T-helper 2 cell treated with Interferon-gamma antibody and Interleukin-4, amounts not matched to agents 100 ng/mL and 5 ng/mL, for 36 hours (primary cell): ENCODE results near the gene PAPLN. TPM values are rescaled to one million over a fixed set of nuclear protein-coding genes. Genes with fewer than 3 reads are reported as not detected.

Source experiments
- intact Hi-C: fragments of 100-400 bp; cut with micrococcal nuclease; formaldehyde crosslinking; loops from one replicate; pipeline ENCODE4 v1.15.1; 2023
- total RNA-seq: library from RNA; stranded (reverse); gene quantifications from 2 replicates; pipeline ENCODE4 v1.2.3, GENCODE V29; 2022

PAPLN gene
- total RNA-seq, 1 donor from 2014 or later, result 0.68 TPM

DNA sequence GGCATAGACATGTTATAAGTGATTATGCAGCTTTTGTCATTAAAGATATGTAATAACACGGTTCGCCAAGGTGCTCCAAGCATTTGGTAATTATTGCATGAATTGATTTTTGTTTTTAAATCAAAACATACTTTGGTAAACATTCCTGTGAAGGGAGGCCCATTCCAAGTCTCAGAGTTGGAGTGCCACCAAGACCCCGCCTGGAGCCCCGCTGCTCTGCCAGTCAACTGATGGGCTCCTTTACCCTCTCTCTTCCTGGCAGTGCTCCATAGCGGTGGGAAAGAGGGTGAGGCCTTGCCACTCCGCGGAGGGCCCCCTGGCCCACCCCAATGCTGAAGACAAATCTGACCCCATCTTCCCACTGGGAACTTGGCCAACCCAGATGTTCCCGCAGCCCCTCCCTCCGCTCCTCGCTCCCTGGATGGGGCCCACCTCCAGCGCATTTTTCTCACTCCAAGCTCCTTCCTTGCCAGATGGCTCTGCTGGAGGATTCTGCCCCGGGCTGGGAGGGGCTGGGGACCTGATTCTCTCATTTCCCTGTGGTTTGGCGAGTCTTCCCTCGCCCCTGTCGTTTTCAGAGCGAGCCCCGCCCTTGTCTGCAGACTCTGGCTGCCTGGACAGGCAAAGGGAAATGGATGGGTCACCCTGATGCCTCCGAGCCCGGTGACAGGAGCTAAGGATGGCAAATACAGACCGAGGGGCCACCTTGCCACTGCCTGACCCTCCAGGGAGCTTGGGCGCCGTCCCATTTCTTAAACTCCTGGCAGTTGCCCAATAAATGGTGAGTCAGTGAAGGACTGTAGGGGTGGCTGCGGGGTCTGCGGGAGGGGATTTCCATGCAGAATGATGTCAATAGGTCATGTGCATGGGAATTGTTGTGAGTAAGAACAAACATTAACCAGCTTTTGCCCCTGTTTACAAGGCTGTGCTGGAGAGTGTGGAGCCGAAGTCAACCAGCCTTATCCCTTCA, 9.2 kb upstream of the PAPLN start:
- intact Hi-C loops, result no loop called here

DNA sequence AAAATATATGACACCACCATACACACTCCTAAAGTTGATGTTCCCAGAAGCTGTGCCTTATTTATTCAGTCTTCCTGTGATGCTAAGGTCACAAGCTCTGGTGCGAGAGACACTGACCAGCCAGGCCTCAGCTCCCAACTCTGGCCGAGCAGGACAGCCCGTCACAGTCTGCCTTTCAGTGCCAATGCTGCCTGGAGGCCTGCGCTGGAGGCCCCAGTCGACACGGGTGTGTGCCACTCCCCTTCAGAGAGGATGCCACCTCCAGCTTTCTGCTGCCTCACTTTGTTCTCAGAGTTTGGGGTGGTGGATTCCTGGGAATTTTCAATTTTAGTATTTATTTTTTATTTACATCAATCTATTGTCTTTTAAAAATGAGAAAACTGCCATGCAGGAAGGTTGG, 7.3 kb upstream of the PAPLN start:
- intact Hi-C loops, result no loop called here

GRCh38 chr14:73231981-73232851, 5.1 kb upstream of the PAPLN start:
- intact Hi-C loops, result no loop called here

DNA sequence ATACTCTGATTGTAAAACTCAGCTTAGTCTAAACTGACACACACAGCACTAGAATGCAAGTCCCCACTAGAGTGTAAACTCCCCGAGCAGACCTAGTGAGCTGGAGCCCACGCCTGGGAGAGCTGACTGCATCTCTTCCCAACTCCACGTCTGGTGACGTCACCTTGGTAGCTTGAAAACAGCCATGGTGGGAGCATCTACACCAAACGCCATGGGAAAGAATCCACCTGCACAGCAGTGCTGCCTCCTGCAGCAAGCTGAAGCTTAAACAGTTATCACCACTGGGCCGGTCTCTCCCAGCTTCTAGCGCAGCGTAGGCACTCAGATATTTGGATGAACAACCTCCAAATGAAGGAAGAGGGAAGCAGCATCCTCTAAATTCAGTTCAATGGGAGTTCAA, 4.3 kb upstream of the PAPLN start:
- intact Hi-C loops, result no loop called here

DNA sequence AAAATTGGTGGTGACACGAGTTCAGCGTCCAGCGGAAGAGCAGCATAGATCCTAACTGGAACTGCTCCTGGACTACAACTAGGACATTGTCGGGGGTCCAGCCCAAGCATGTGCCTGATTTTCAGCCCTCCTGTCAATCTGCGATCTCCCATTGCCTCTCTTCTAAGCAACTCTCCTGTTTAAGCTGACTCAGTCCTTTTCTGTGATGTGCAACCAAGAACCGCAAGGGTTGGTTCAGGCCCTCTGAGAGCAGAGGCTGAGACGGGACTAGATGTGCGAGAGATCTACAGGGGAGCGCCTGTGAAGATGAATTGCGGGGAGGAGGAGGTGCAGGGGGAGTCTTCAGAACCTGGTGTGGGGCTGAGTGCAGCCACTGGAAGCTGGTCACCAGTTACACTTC, 3.7 kb upstream of the PAPLN start:
- intact Hi-C loops, result no loop called here

GRCh38 chr14:73234029-73234428, 3.3 kb upstream of the PAPLN start:
- intact Hi-C loops, result no loop called here

DNA sequence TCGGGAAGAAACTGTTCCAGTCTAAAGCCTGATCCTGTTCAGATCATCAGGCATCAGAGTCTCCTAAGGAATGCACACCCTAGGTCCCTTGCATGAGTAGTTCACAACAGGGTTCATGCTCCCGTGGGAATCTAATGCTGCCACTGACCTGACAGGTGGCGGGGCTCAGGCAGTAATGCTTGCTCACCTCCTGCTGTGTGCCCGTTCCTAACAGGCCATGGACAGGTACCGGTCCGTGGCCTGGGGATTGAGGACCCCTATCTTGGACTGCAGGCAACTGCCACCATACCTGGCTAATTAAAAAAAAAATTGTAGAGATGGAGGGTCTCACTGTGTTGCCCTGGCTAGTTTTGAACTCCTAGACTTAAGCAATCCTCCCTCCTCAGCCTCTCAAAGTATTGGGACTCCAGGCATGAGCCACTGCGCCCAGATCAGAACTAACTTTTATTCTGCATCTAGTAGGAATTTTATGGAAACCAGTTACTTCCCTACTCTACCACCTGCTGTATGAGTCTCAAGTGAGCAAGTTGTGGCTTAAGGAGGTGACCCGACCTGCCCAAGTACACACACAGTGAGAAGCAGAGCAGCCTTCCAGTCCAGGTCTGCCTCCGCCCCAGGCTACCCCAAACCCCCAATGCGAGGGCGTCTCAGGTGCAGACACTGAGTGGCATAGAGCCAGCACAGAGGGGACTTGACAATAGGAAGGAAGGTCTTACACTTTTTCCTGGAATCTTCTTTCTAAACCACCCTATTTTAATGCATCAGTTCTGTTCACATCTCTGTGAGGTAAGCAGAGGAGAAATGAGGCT, 2.5 kb upstream of the PAPLN start:
- intact Hi-C loops, result no loop called here

GRCh38 chr14:73235531-73236155, 1.7 kb upstream of the PAPLN start:
- intact Hi-C loops, result no loop called here

- intact Hi-C loops, result no loop called here
Observed at GRCh38 chr14:73236157-73236556, 1.1 kb upstream of the PAPLN start.

GRCh38 chr14:73236752-73237218, 521 bp upstream of the PAPLN start:
- intact Hi-C loops, result no loop called here

GRCh38 chr14:73237786-73238423, 599 bp downstream of the PAPLN start:
- intact Hi-C loops, result no loop called here

GRCh38 chr14:73238424-73238852, 1.1 kb downstream of the PAPLN start:
- intact Hi-C loops, result no loop called here

DNA sequence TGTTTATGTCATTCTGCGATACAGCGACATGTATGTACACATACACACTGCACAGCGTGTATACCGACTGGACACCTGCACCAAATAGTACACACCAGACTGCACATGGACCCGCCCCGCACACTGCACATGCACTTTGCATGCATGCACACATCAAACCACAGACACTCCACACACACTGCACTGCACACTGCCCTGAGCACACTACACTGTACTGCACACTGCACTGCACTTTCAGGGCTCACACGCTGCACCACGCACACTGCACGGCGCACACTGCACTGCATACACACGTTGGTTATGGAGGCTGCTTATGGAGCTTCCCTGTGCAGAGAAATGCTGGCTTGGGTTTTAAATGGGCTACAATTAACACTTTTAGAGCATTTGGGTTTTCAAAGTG, 1.6 kb downstream of the PAPLN start:
- intact Hi-C loops, result no loop called here

- intact Hi-C loops, result no loop called here
Observed at GRCh38 chr14:73239393-73240241, 2.3 kb downstream of the PAPLN start.

- intact Hi-C loops, result no loop called here
Observed at GRCh38 chr14:73240816-73241480, 3.6 kb downstream of the PAPLN start.

DNA sequence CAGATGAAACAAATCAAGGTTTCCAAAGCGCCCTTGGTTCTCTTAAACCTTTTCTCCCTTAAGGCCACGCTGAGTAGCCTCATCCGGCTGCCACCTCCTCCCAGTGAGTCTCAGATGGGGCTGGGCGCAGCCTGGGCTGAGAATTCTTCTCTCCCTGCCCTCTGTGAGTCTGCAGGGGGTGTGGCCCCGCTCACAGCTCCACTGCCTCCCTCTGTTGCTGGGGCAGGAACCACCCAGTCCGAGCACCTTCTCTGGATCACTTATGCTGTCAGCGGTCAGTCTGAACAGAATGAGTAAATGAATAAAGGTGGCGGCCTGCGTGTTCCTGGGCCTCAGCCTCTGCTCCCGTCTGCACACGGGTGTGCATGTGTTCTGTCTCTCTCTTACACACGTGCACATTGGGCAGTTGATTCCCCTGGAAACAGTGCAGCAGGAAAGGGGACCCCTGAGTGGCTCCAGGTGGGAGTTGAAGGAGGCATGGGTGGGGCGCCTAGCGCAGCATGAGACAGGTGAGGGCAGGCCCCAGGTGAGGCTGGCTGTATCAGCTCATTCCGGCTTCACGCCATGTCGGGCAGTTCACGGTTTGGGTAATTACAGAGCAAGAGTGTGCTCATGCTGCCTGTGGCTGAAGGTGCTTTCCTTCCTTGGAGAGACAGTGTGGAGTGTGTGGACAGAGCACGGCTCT, 4.3 kb downstream of the PAPLN start:
- intact Hi-C loops, result no loop called here

DNA sequence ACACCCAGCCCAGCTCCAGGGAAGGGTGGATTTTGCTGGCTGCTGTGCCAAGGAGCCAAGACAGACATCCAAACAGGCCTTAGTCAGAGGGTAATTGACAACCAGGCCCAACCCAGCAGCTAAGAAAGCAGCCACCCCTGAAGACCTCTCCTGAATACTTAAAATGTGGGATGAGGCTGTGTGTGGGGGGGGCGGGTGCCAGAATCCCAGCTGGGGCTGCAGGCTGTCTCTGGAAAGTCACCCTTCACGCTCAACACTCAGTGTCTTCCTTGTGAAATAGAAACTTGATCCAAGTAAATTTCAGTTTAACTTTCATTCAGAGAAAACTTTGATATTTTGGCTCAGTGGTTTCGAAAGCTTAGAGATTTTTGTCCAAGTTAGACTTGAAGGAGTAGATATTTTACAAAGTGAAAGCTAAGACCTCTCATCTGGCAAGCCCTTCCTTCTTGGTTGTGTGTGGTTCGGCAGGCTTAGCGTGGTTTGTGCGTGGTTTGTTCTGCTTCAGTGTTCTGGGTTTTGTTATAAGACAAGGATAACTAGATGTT, 5.1 kb downstream of the PAPLN start:
- intact Hi-C loops, result no loop called here

- intact Hi-C loops, result no loop called here
Observed at GRCh38 chr14:73243341-73243740, 6.0 kb downstream of the PAPLN start.
